Mesenchymal stem cell (in vitro differentiated cells and primary cell): ENCODE results near the gene RASGRP2.

Experiments
- DNase-seq: peaks from one replicate; pipeline ENCODE4 v3.0.0-alpha.2; 2013
- H2AFZ ChIP-seq: one replicate; pipeline ENCODE4 v1.6.1; 2013; ENCODE audit warnings: low read depth, mild to moderate bottlenecking, control low read depth, inconsistent platforms, low read length, moderate library complexity
- H2AK5ac ChIP-seq: 2 replicates; pipeline ENCODE4 v1.6.1; 2013; ENCODE audit warnings: low read length, moderate library complexity, mild to moderate bottlenecking, inconsistent platforms; ENCODE audit not compliant: severe bottlenecking
- H2BK120ac ChIP-seq: one replicate; pipeline ENCODE4 v1.6.1; 2013; ENCODE audit warnings: low read depth, mild to moderate bottlenecking, inconsistent platforms, low read length, moderate library complexity
- H2BK12ac ChIP-seq, 2 experiments: one replicate each; pipeline ENCODE4 v1.6.1; 2013; ENCODE audit warnings: inconsistent platforms in 2 of 2, low read length in 2 of 2, mild to moderate bottlenecking in 2 of 2, moderate library complexity in 2 of 2, control low read depth in 1 of 2
- H2BK15ac ChIP-seq: one replicate; pipeline ENCODE4 v1.6.1; 2013; ENCODE audit warnings: mild to moderate bottlenecking, low read depth, inconsistent platforms; ENCODE audit not compliant: poor library complexity, severe bottlenecking
- H2BK5ac ChIP-seq: 2 replicates; pipeline ENCODE4 v1.6.1; 2013; ENCODE audit warnings: low read depth, mild to moderate bottlenecking, low read length, control low read depth, inconsistent platforms; ENCODE audit not compliant: poor library complexity, severe bottlenecking
- H3K14ac ChIP-seq, 2 experiments: one replicate each; pipeline ENCODE4 v1.6.1; 2013; ENCODE audit warnings: inconsistent platforms in 2 of 2, low read length in 2 of 2, control low read depth in 1 of 2, mild to moderate bottlenecking in 1 of 2, moderate library complexity in 1 of 2
- H3K18ac ChIP-seq, 2 experiments: one replicate each; pipeline ENCODE4 v1.6.1; 2013; ENCODE audit warnings: inconsistent platforms in 2 of 2, low read length in 2 of 2, control low read depth in 1 of 2, low read depth in 1 of 2, mild to moderate bottlenecking in 1 of 2
- H3K23ac ChIP-seq, 2 experiments: one replicate each; pipeline ENCODE4 v1.6.1; 2013; ENCODE audit warnings: inconsistent platforms in 2 of 2, low read length in 2 of 2, mild to moderate bottlenecking in 2 of 2, moderate library complexity in 2 of 2, control low read depth in 1 of 2
- H3K27ac ChIP-seq: 2 replicates; pipeline ENCODE4 v1.5.1; 2013; ENCODE audit warnings: mild to moderate bottlenecking, moderate library complexity, low read length, control low read depth, inconsistent platforms; ENCODE audit not compliant: poor library complexity, severe bottlenecking
- H3K27me3 ChIP-seq, 2 experiments: 2 replicates each; pipeline versions ENCODE4 v1.6.1 to v1.7.0; 2013; ENCODE audit warnings: low read length in 2 of 2, mild to moderate bottlenecking in 2 of 2, moderate library complexity in 2 of 2, control low read depth in 1 of 2, inconsistent platforms in 1 of 2; ENCODE audit not compliant: control insufficient read depth in 1 of 2, insufficient read depth in 1 of 2
- H3K36me3 ChIP-seq, 2 experiments: 2 replicates each; pipeline versions ENCODE4 v1.6.1 to v1.7.0; 2013; ENCODE audit warnings: low read length in 2 of 2, control low read depth in 1 of 2, inconsistent platforms in 1 of 2, low read depth in 1 of 2, mild to moderate bottlenecking in 1 of 2; ENCODE audit not compliant: insufficient read depth in 2 of 2, control insufficient read depth in 1 of 2
- H3K4ac ChIP-seq, 2 experiments: one replicate each; pipeline ENCODE4 v1.6.1; 2013; ENCODE audit warnings: inconsistent platforms in 2 of 2, low read length in 2 of 2, mild to moderate bottlenecking in 2 of 2, moderate library complexity in 2 of 2, control low read depth in 1 of 2, low read depth in 1 of 2
- H3K4me1 ChIP-seq: 2 replicates; pipeline ENCODE4 v1.6.1; 2013; ENCODE audit warnings: low read depth, low read length, control low read depth; ENCODE audit not compliant: control insufficient read depth, insufficient read depth
- H3K4me2 ChIP-seq: 2 replicates; pipeline ENCODE4 v1.6.1; 2013; ENCODE audit warnings: low read length, mild to moderate bottlenecking, inconsistent platforms; ENCODE audit not compliant: poor library complexity, severe bottlenecking
- H3K4me3 ChIP-seq, 2 experiments: 2 replicates each; pipeline versions ENCODE4 v1.5.1 to v1.7.0; 2013; ENCODE audit warnings: low read length in 2 of 2, mild to moderate bottlenecking in 2 of 2, control low read depth in 1 of 2, low read depth in 1 of 2; ENCODE audit not compliant: insufficient read depth in 1 of 2
- H3K79me1 ChIP-seq: replicated peaks from 2 replicates; pipeline ENCODE4 v1.6.1; 2013; ENCODE audit warnings: mild to moderate bottlenecking, control low read depth, low read length, inconsistent platforms; ENCODE audit not compliant: poor library complexity, severe bottlenecking
- H3K9ac ChIP-seq: 2 replicates; pipeline ENCODE4 v1.7.0; 2013; ENCODE audit warnings: mild to moderate bottlenecking, low read length, moderate library complexity
- H3K9me3 ChIP-seq: 2 replicates; pipeline ENCODE4 v1.7.0; 2013; ENCODE audit warnings: mild to moderate bottlenecking, low read length; ENCODE audit not compliant: control insufficient read depth
- H4K8ac ChIP-seq: one replicate; pipeline ENCODE4 v1.6.1; 2013; ENCODE audit warnings: inconsistent platforms, mild to moderate bottlenecking, low read length, moderate library complexity
- H4K91ac ChIP-seq: one replicate; pipeline ENCODE4 v1.6.1; 2013; ENCODE audit warnings: mild to moderate bottlenecking, low read length, inconsistent platforms
- WGBS: methylation state at CpG from one replicate; pipeline ENCODE4 v1.1.7; 2013; ENCODE audit warnings: mixed read lengths; 5-methylcytosine and 5-hydroxymethylcytosine counted together

RASGRP2 gene

DNA sequence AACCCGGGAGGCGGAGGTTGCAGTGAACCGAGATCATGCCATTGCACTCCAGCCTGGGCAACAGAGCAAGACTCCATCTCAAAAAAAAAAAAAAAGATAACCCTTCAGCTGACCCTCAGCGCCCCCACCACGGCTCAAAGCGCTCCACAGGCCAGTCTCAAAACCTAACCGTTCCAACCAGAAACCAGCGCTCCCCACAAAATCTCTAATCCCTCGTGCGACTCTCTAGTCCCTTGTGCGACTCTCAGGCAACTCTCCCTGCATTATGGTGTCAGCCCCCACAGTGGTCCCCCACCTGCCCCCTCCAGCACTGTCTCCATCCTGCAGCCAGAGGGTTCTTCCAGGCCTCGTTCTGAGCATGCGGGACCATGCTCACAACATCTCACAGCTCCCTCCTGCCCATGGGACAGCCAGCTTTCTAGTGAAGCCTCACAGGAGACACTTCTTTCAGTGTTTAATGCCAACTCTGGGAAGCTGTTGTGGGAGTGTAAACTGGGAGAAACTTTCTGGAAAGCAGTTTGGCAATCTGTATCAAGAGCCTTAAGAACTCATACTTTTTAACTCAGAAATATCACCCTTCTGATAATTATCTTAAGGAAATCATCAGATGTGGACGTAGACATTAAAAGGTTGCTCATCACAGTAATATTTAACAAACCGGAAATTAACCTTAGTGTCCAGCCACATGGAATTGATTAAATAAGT lies 4.2 kb upstream of the RASGRP2 start:
- Histone ChIP-seq H3K9ac (peak overlapping the region; percentile 24), H3K36me3 (peaks cover 0 to 3% of the 10 kb centered on the region in 2 experiments), H3K27me3 (peaks cover 27% of the 10 kb centered on the region in 2 experiments), H3K14ac (no peak overlapping the region), H3K4me1 (peaks cover 29% of the 10 kb centered on the region), H4K91ac (no peak overlapping the region), H2BK12ac (no peak overlapping the region), H2BK120ac (no peak overlapping the region), H3K4me3 (no peak overlapping the region), H3K18ac (no peak overlapping the region), H2AFZ (no peak overlapping the region), H3K4me2 (no peak overlapping the region), H3K23ac (no peak overlapping the region), H2BK15ac (no peak overlapping the region), H3K79me1 (no peaks in the 10 kb centered on the region), H4K8ac (no peak overlapping the region), H3K9me3 (no peaks in the 10 kb centered on the region), H3K4ac (no peak overlapping the region), H2AK5ac (no peak overlapping the region), H3K27ac (no peak overlapping the region), H2BK5ac (no peak overlapping the region)
- DNase-seq: no peak
- 91% methylated on average over 13 of the region's 15 CpGs for whole genome bisulfite sequencing

DNA sequence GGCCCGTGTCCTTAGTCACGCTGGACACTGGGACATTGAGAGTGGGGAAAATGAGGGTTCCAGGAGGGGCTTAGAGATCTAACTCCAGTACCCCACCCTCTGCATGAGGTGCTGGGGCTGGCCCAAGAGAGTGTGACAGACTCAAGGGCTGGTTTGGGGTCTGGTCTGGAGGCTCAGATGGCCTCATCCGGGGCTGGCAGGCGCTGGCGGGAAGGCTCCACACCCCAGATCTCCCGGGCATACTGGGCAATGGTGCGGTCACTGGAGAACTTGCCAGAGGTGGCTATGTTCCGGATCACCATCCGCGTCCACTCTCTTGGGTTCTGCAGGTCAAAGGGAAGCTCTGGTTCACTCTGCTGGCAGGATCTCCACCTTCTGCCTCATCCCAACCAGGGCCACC lies 2.5 kb upstream of the RASGRP2 start:
- Histone ChIP-seq H3K79me1 (no peaks in the 10 kb centered on the region), H4K8ac (no peak overlapping the region), H3K14ac (no peak overlapping the region), H2BK12ac (no peak overlapping the region), H2BK15ac (no peak overlapping the region), H2BK5ac (no peak overlapping the region), H3K23ac (no peak overlapping the region), H3K9ac (no peak overlapping the region), H2AFZ (no peak overlapping the region), H3K27me3 (peaks cover 42% of the 10 kb centered on the region in 2 experiments), H3K9me3 (no peaks in the 10 kb centered on the region), H3K4ac (no peak overlapping the region), H3K36me3 (peaks cover 0 to 3% of the 10 kb centered on the region in 2 experiments), H3K4me3 (no peak overlapping the region), H3K18ac (no peak overlapping the region), H2BK120ac (no peak overlapping the region), H3K4me1 (peaks cover 43% of the 10 kb centered on the region), H4K91ac (peak overlapping the region; percentile 7), H3K27ac (no peak overlapping the region), H3K4me2 (no peak overlapping the region), H2AK5ac (no peak overlapping the region)
- no peak for DNase-seq
- WGBS: 88% methylated on average over 8 of the region's 10 CpGs

DNA sequence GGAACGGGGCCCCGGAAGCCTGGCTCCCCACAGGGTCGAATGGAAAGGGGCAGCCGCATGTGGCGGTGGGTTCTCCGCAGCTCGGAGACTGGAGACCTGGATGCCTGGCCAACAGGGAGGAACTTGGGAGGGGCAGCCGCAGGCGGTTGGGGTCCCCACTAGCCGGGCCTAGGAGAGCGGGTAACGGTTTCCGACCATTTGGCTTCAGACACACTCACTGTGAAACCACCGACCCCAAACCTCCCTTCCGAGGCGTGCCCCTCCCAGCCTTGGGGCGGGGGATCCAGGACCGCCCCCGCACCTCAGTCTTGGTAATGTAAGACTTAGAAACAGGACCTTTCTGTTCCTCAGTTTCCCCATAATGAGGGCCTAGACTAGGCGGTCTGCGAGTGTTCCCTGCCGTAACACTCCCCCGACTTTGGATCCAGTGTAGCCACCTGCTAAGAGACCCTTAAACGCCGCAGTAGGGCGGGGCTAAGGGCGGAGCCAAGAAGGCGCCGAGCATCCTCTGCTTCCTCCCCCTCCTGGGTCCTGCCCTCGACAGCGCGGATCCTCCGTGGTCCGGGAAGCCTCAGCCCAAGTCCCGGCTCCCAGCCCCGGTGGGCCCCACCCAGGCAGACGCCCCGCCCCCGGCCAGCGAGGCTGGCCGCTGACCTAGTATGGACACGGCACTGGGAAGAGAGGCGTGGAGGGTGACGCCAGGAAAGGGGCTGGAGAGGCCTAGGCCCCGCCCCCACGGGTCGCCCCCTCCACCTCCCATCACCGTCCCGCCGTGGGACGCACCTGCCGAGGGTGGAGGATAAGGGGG lies 1.8 kb upstream of the RASGRP2 start:
- Histone ChIP-seq H3K36me3 (peaks cover 0 to 3% of the 10 kb centered on the region in 2 experiments), H2BK12ac (peak overlapping the region in 1 of 2 experiments; percentile 33), H3K14ac (peak overlapping the region in 1 of 2 experiments; percentile 36), H3K4me2 (peak overlapping the region; percentile 77), H3K4ac (no peak overlapping the region), H3K23ac (peak overlapping the region in 1 of 2 experiments; percentile 48), H4K91ac (no peak overlapping the region), H2BK120ac (no peak overlapping the region), H3K27ac (no peak overlapping the region), H3K4me1 (peaks cover 43% of the 10 kb centered on the region), H2BK5ac (no peak overlapping the region), H3K18ac (peak overlapping the region in 1 of 2 experiments; percentile 28), H3K27me3 (peaks cover 49 to 50% of the 10 kb centered on the region in 2 experiments), H2AK5ac (no peak overlapping the region), H3K9ac (no peak overlapping the region), H4K8ac (peak overlapping the region; percentile 53), H3K79me1 (no peaks in the 10 kb centered on the region), H3K9me3 (no peaks in the 10 kb centered on the region), H3K4me3 (peak overlapping the region in 1 of 2 experiments; percentile 37), H2BK15ac (peak overlapping the region; percentile 93), H2AFZ (no peak overlapping the region)
- DNase-seq: peak; percentile 61
- WGBS: 3% methylated on average over 40 of the region's 52 CpGs

DNA sequence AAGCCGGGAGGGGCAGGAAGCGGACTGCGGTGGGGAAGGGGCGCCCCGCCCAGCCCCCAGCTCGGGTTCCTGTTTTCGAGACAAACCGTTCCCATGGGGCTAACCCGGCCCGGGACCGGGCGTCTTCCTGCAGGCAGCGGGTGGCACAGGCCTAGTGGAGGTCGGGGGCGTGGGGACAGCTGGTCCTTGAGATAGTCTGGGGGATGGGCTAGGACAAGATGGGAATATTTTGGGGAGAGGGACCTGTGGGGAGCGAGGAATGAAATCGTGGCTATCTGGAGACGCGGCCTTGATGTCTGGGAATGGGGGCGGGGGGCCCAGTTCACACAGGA lies 1.2 kb upstream of the RASGRP2 start:
- no peak overlapping the region for H2BK5ac ChIP-seq

More for the DNA sequence above, 1.2 kb upstream of the RASGRP2 start:
- no peak overlapping the region for H3K14ac ChIP-seq
- DNase-seq: no peak
- no peak overlapping the region for H3K9ac ChIP-seq
- peak overlapping the region in 1 of 2 experiments; percentile 39 for H3K4me3 ChIP-seq
- H2AFZ ChIP-seq: no peak overlapping the region
- H3K36me3 ChIP-seq: peaks cover 0 to under 1% of the 10 kb centered on the region in 2 experiments
- no peaks in the 10 kb centered on the region for H3K9me3 ChIP-seq
- H3K23ac ChIP-seq: peak overlapping the region in 1 of 2 experiments; percentile 48
- H2BK120ac ChIP-seq: no peak overlapping the region
- H3K4ac ChIP-seq: no peak overlapping the region
- peaks cover 43% of the 10 kb centered on the region for H3K4me1 ChIP-seq
- H4K8ac ChIP-seq: peak overlapping the region; percentile 53
- peak overlapping the region in 1 of 2 experiments; percentile 33 for H2BK12ac ChIP-seq
- 5% methylated on average over 20 of the region's 20 CpGs for WGBS
- peak overlapping the region; percentile 77 for H3K4me2 ChIP-seq
- H3K79me1 ChIP-seq: no peaks in the 10 kb centered on the region
- H2AK5ac ChIP-seq: no peak overlapping the region
- no peak overlapping the region for H3K27ac ChIP-seq
- peak overlapping the region in 1 of 2 experiments; percentile 28 for H3K18ac ChIP-seq
- H2BK15ac ChIP-seq: peak overlapping the region; percentile 93
- H4K91ac ChIP-seq: no peak overlapping the region
- peaks cover 55% of the 10 kb centered on the region in 2 experiments for H3K27me3 ChIP-seq
